ENCODE data around the gene TTC27.

The TTC27 gene

GRCh38 chr2:32627814-32628579 is at the start of gene TTC27:
Gene TTC27 (plus strand): TSS chr2:32628050. CDS start chr2:32628293, 243 bp downstream.
- peak; percentile 100 for ATAC-seq (ENCODE audit: insufficient read depth, low read depth)
- H3K4me2 ChIP-seq (ENCODE audit: insufficient read depth, low read length), result peak within 1 kb of the TSS; percentile 71
- TF ChIP-seq CTCF (IDR thresholded peaks at IDR 0.05; ENCODE audit: borderline replicate concordance, extremely low read depth, low read length, poor library complexity, severe bottlenecking) (no peak), EZH2 (IDR thresholded peaks at IDR 0.05; ENCODE audit: borderline replicate concordance, low read depth, low read length, severe bottlenecking) (no peak)
- no peaks in the 10 kb centered on the region for H3K9me3 ChIP-seq (ENCODE audit: insufficient read depth, low read length, severe bottlenecking)
- H3K9ac ChIP-seq (ENCODE audit: low read depth, low read length), result peak within 1 kb of the TSS; percentile 66
- H3K4me3 ChIP-seq (ENCODE audit: low read depth in 1 of 2, low read length in 2 of 2), result peak within 1 kb of the TSS; percentile 67 to 97; a peak in 3 of 4 replicates
- H3K27me3 ChIP-seq (ENCODE audit: insufficient read depth, low read length, poor library complexity), result no peaks in the 10 kb centered on the region
- DNase-seq, result peak; percentile 96
- H4K20me1 ChIP-seq (ENCODE audit: insufficient read depth, low read length), result no peaks in the 10 kb centered on the region
- H3K79me2 ChIP-seq (ENCODE audit: insufficient read depth, low read length), result peaks cover 20% of the 10 kb centered on the region
- peak within 1 kb of the TSS; percentile 98 for H2AFZ ChIP-seq (ENCODE audit: low read depth, low read length)
- H3K36me3 ChIP-seq (ENCODE audit: insufficient read depth, low read length), result peaks cover 20% of the 10 kb centered on the region; the same call in 1 of the 2 replicates
- peak within 1 kb of the TSS; percentile 72 for H3K27ac ChIP-seq (ENCODE audit: low read length)
- H3K4me1 ChIP-seq (ENCODE audit: insufficient read depth, low read length), result peaks cover 20% of the 10 kb centered on the region

GRCh38 chr2:32591669-32592463 is 36.0 kb upstream of the TTC27 start:
- DNase-seq (peak; percentile 31), ATAC-seq (ENCODE audit: insufficient read depth, low read depth) (peak; percentile 98)
- H4K20me1 ChIP-seq (ENCODE audit: insufficient read depth, low read length), result no peaks in the 10 kb centered on the region
- H3K9ac ChIP-seq (ENCODE audit: low read depth, low read length), result peak overlapping the region; percentile 43; the same call in 1 of the 2 replicates
- H3K9me3 ChIP-seq (ENCODE audit: insufficient read depth, low read length, severe bottlenecking), result no peaks in the 10 kb centered on the region
- H3K4me3 ChIP-seq (ENCODE audit: low read depth in 1 of 2, low read length in 2 of 2), result no peak overlapping the region
- H3K4me2 ChIP-seq (ENCODE audit: insufficient read depth, low read length), result peak overlapping the region; percentile 37
- no peaks in the 10 kb centered on the region for H3K27me3 ChIP-seq (ENCODE audit: insufficient read depth, low read length, poor library complexity)
- H3K27ac ChIP-seq (ENCODE audit: low read length), result peak overlapping the region; percentile 93
- peak overlapping the region; percentile 50 for H2AFZ ChIP-seq (ENCODE audit: low read depth, low read length)
- TF ChIP-seq CTCF (IDR thresholded peaks at IDR 0.05; ENCODE audit: borderline replicate concordance, extremely low read depth, low read length, poor library complexity, severe bottlenecking), result no peak
- no peak for TF ChIP-seq EZH2 (IDR thresholded peaks at IDR 0.05; ENCODE audit: borderline replicate concordance, low read depth, low read length, severe bottlenecking)
- peaks cover 14% of the 10 kb centered on the region for H3K36me3 ChIP-seq (ENCODE audit: insufficient read depth, low read length)
- H3K4me1 ChIP-seq (ENCODE audit: insufficient read depth, low read length), result peaks cover 28% of the 10 kb centered on the region
- H3K79me2 ChIP-seq (ENCODE audit: insufficient read depth, low read length), result no peaks in the 10 kb centered on the region

- Histone ChIP-seq H3K9ac (ENCODE audit: low read depth, low read length) (no peak overlapping the region), H3K9me3 (ENCODE audit: insufficient read depth, low read length, severe bottlenecking) (no peaks in the 10 kb centered on the region), H3K4me2 (ENCODE audit: insufficient read depth, low read length) (no peak overlapping the region), H3K4me3 (ENCODE audit: low read depth in 1 of 2, low read length in 2 of 2) (no peak overlapping the region), H4K20me1 (ENCODE audit: insufficient read depth, low read length) (no peaks in the 10 kb centered on the region), H3K36me3 (ENCODE audit: insufficient read depth, low read length) (peaks cover 34% of the 10 kb centered on the region), H3K27ac (ENCODE audit: low read length) (peak overlapping the region; percentile 4; the same call in 1 of the 2 replicates), H3K4me1 (ENCODE audit: insufficient read depth, low read length) (peaks cover 28% of the 10 kb centered on the region), H2AFZ (ENCODE audit: low read depth, low read length) (no peak overlapping the region), H3K27me3 (ENCODE audit: insufficient read depth, low read length, poor library complexity) (no peaks in the 10 kb centered on the region), H3K79me2 (ENCODE audit: insufficient read depth, low read length) (no peaks in the 10 kb centered on the region)
- no peak for TF ChIP-seq EZH2 (IDR thresholded peaks at IDR 0.05; ENCODE audit: borderline replicate concordance, low read depth, low read length, severe bottlenecking)
- TF ChIP-seq CTCF (IDR thresholded peaks at IDR 0.05; ENCODE audit: borderline replicate concordance, extremely low read depth, low read length, poor library complexity, severe bottlenecking), result no peak
- ATAC-seq (ENCODE audit: insufficient read depth, low read depth) (no peak), DNase-seq (no peak)
Measured at GRCh38 chr2:32594573-32594972, 33.3 kb upstream of the TTC27 start.

All from DND-41 (cell line).